K562 (cell line): Measurements from ENCODE around the gene SMOC2.

Source experiments
- NR2C2 ChIP-seq, 2 experiments: fragments of 200-800 bp in 1 of 2; sonication (Bioruptor generic) in 1 of 2; sonication (generic) in 1 of 2; formaldehyde crosslinking in 1 of 2; IDR thresholded peaks; 2 replicates each; pipeline versions ENCODE4 v1.6.1 to v1.8.0; 2016 to 2022; ENCODE audit warnings: mild to moderate bottlenecking in 1 of 2, missing compliant biosample characterization in 1 of 2, missing genetic modification characterization in 1 of 2, missing genetic modification reagents in 1 of 2
- RBM39 ChIP-seq: fragments of 200-400 bp; formaldehyde crosslinking; optimal IDR thresholded peaks from 2 replicates; pipeline ENCODE3; 2018; ENCODE audit warnings: low read depth, low read length
- RFX5 ChIP-seq: IDR thresholded peaks from 2 replicates; pipeline ENCODE4 v1.6.1; 2011; ENCODE audit warnings: low read depth, mild to moderate bottlenecking, improper control_type of control experiment, low read length
- TF ChIP-seq, protein P1 (sequence below): sonication (generic); formaldehyde crosslinking; IDR thresholded peaks from 2 replicates; pipeline ENCODE4 v1.8.1; 2023; ENCODE audit warnings: mild to moderate bottlenecking, missing genetic modification reagents, moderate library complexity
- TF ChIP-seq, protein P2 (sequence below), 2 experiments: IDR thresholded peaks; 2 replicates each; pipeline ENCODE4 v1.6.1; 2012; ENCODE audit warnings: improper control_type of control experiment in 2 of 2, low read depth in 2 of 2, low read length in 2 of 2, borderline replicate concordance in 1 of 2

DNA sequence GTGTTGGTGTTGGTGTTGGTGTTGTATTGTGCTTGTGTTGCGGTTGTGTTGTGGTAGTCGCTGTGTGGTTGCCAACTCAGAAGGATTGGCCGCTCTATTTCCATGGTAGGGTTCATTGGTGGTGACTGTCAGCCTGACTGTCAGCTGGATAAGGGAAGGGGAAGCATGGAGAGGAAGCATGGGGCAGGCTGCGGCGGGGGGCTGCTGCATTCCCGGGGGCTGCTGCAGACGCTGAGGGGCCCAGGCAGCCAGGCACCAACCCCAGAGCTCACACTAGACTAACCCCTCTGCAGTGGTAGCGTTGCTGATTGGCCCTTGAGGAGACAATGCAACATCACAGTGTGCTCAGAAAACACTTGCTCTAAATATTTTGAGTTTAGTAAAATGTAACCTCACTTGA, 199.2 kb downstream of the SMOC2 start:
- TF ChIP-seq NR2C2 (CRISPR knock-in tag; IDR thresholded peaks at IDR 0.05) (no peak), NR2C2 (tag; IDR thresholded peaks at IDR 0.05) (no peak), RFX5 (no peak), RBM39 (no peak)
- TF ChIP-seq, protein P1, sequence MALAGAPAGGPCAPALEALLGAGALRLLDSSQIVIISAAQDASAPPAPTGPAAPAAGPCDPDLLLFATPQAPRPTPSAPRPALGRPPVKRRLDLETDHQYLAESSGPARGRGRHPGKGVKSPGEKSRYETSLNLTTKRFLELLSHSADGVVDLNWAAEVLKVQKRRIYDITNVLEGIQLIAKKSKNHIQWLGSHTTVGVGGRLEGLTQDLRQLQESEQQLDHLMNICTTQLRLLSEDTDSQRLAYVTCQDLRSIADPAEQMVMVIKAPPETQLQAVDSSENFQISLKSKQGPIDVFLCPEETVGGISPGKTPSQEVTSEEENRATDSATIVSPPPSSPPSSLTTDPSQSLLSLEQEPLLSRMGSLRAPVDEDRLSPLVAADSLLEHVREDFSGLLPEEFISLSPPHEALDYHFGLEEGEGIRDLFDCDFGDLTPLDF (CRISPR knock-in tag): no peak
- TF ChIP-seq, protein P2, sequence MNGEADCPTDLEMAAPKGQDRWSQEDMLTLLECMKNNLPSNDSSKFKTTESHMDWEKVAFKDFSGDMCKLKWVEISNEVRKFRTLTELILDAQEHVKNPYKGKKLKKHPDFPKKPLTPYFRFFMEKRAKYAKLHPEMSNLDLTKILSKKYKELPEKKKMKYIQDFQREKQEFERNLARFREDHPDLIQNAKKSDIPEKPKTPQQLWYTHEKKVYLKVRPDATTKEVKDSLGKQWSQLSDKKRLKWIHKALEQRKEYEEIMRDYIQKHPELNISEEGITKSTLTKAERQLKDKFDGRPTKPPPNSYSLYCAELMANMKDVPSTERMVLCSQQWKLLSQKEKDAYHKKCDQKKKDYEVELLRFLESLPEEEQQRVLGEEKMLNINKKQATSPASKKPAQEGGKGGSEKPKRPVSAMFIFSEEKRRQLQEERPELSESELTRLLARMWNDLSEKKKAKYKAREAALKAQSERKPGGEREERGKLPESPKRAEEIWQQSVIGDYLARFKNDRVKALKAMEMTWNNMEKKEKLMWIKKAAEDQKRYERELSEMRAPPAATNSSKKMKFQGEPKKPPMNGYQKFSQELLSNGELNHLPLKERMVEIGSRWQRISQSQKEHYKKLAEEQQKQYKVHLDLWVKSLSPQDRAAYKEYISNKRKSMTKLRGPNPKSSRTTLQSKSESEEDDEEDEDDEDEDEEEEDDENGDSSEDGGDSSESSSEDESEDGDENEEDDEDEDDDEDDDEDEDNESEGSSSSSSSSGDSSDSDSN (IDR thresholded peaks at IDR 0.05; ENCODE audit: borderline replicate concordance in 1 of 2, low read depth in 2 of 2, low read length in 2 of 2): no peak
